GM12875 (cell line): ENCODE results near the gene CFAP92.

Experiments
- H3K4me3 ChIP-seq: one replicate; pipeline ENCODE4 v1.5.1; 2011; ENCODE audit warnings: low read depth, low read length, control low read depth
- TF ChIP-seq, protein P1 (sequence below): IDR thresholded peaks from 2 replicates; pipeline ENCODE4 v1.5.1; 2011; ENCODE audit warnings: low read depth, mild to moderate bottlenecking, control low read depth, inconsistent platforms, low read length, moderate library complexity, borderline replicate concordance; ENCODE audit not compliant: insufficient read depth

CFAP92 gene

DNA sequence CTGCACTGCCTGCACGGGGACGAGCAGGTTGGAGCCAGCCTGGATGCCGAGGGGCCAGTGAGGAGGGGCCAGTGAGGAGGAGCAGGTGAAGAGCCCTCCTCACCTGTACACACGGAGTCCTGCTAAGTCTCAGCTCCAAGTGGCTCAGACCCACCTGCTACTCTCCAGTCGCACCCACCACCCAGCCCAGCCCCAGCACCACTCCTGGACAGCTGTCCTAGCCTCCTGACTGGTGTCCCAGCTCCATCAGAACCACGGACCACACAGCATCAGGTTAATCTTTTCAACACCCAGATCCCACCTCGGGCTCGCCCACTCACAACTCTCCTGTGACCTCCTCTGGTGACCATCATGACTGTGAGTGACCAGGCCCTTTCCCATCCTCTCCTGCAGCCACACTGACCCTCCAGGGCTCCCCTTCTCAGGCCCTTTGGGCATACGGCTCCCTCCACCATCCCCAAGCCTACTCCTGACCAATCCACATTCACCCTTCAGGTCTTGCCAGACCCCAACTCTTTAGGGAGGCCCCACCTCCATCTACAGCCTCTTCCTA lies 21.0 kb upstream of the CFAP92 start:
- H3K4me3 ChIP-seq, result no peak overlapping the region
- TF ChIP-seq, protein P1, sequence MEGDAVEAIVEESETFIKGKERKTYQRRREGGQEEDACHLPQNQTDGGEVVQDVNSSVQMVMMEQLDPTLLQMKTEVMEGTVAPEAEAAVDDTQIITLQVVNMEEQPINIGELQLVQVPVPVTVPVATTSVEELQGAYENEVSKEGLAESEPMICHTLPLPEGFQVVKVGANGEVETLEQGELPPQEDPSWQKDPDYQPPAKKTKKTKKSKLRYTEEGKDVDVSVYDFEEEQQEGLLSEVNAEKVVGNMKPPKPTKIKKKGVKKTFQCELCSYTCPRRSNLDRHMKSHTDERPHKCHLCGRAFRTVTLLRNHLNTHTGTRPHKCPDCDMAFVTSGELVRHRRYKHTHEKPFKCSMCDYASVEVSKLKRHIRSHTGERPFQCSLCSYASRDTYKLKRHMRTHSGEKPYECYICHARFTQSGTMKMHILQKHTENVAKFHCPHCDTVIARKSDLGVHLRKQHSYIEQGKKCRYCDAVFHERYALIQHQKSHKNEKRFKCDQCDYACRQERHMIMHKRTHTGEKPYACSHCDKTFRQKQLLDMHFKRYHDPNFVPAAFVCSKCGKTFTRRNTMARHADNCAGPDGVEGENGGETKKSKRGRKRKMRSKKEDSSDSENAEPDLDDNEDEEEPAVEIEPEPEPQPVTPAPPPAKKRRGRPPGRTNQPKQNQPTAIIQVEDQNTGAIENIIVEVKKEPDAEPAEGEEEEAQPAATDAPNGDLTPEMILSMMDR, result no peak

DNA sequence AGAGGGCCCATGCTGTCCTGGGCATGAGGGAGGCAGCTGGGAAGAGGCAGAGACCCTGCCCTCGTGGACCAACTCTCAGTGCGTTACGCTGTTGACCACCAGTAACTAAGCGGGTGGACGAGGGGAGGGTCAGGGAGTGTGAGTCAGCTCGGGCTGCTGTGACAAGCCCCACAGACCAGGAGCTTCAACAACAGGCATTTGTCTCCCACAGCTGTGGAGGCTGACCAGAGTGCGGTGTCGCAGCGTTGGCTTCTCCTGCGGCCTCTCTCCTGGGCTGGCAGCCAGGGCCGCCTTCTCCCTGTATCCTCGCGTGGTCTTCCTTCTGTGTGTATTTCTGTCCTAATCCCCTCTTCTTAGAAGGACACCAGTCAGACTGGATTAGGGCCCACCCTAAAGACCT lies 20.3 kb upstream of the CFAP92 start:
- TF ChIP-seq, protein P1, result no peak
- H3K4me3 ChIP-seq, result no peak overlapping the region

DNA sequence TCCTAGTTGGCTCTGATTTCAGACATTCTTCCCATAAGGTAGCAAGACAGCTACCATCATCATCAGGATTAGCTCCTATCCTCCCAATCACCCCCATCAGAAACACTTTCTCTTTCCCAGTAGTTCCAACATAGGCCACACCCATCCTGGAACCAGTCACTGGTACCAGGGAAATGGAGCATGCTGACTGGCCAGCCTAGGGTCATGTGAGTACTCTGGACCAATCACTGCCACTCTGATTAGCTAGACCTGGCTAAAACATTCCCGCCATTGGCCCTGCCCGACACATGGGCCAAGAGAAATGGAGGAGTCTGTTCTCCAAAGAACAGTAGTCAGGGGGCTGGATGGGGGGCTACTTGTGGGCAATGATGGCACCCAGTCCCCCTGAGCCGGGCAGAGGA lies 19.6 kb upstream of the CFAP92 start:
- TF ChIP-seq, protein P1, result no peak
- no peak overlapping the region for H3K4me3 ChIP-seq

DNA sequence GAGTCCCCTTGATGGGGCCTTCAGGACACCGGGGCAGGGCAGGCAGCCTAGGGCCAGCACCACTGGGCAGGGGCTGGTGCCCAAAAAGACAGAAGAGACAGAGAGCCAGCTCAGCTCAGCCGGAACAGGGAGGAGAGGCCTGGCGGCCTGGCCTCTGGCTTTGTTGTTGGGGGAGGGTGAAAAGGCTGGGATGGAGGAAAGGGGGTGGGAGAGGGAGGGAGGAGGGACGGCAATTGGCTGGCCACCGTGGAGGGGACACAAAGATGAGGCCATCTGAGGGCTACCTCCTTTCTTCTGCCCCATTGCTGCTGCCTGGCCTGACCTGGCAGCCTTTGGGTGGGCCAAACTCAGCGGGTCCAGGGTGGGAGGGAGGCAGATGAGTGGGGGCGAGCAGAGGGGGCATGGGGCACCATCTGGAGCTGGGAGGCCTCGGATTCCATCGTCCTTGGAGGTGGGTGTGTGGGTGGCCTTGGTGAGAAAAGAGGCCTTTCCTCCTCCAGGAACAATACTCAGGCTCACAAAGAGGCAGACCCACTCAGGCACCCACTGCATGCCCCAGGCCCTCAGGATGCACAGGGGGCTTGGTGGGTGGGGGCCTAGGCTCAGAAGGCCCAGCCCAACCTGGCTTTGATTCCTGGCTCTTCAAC lies 16.6 kb upstream of the CFAP92 start:
- H3K4me3 ChIP-seq, result no peak overlapping the region

DNA sequence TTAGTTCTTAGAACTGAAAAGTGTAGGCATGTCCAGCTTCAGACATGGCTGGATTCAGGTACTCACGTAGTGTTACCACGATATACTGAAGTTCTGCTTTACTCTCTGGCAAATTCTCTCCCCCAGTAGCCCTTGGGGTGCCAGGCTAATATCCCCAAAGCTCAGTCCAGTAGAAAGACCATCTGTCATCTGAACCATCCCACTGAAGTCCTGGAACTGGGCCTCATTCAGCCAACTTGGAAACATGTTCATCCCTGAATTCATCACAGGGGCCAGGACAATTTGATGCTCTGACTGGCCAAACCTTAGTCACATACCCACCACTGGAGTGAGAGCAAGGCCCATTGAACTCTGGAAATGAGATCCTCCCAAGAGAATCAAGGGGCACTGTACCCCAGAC lies 15.4 kb upstream of the CFAP92 start:
- TF ChIP-seq, protein P1, result no peak

More for the DNA sequence above, 16.6 kb upstream of the CFAP92 start:
- TF ChIP-seq, protein P1, result no peak

DNA sequence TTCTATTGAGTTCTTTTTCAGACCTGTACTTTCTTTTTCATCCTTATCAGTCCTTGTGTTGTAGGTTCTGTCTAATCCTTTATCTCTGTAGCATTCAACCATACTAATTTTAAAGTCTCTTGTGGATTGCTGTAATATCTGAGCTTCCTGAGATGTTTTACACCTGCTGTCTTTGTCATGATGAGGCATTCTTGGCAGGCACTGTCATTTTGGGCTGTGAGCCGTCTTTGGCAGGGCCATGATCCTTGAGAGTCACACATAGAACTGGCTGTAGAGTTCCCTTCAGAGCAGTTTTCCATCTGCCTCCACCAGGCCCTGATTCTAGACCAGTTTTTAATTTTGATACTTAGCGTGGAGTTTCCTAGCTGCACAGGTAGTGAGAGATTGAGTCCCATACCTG lies 13.9 kb upstream of the CFAP92 start:
- no peak overlapping the region for H3K4me3 ChIP-seq
- TF ChIP-seq, protein P1, result no peak

More for the DNA sequence above, 15.4 kb upstream of the CFAP92 start:
- no peak overlapping the region for H3K4me3 ChIP-seq

DNA sequence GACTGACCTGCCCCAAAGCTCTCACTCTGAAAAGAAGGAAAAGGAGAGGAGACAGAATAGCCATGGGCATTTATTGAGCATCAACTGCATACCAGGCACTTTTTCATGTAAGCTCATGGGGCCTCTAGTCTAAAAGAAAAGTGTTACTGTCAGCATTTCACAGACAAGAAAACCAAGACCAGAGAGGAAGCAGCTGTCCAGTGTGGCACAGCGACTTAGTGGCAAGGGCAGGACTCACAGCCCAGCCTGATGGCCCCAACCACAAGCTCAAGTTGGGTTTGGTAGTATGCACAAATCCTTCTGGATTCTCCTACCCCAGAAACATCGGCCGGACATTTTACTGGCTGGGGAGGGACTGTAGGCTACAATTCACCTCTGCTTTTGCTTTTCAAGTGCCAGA lies 13.0 kb upstream of the CFAP92 start:
- no peak overlapping the region for H3K4me3 ChIP-seq
- TF ChIP-seq, protein P1, result no peak
